ENCODE data around the gene PDZRN4.
"Not testable (repeated sequence)": the region's sequence is repeated elsewhere in the genome, so short reads cannot be mapped to it uniquely, and the experiment has no call there.

PDZRN4 gene

GRCh38 chr12:41587574-41587973 lies 399.5 kb downstream of the PDZRN4 start:
- no peak for DNase-seq

GRCh38 chr12:41589878-41590277 lies 401.8 kb downstream of the PDZRN4 start:
- DNase-seq, result no peak

- DNase-seq, result no peak
Measured at GRCh38 chr12:41596190-41596589, 408.1 kb downstream of the PDZRN4 start.

- DNase-seq, result no peak
Measured at GRCh38 chr12:41604830-41605229, 416.7 kb downstream of the PDZRN4 start.

- DNase-seq, result no peak
Measured at GRCh38 chr12:41605545-41606305, 417.6 kb downstream of the PDZRN4 start.

- no peak for DNase-seq
Measured at GRCh38 chr12:41606468-41607445, 418.6 kb downstream of the PDZRN4 start.

GRCh38 chr12:41612892-41613557 lies 424.9 kb downstream of the PDZRN4 start:
- no peak for DNase-seq

- not testable (repeated sequence) for DNase-seq
Measured at GRCh38 chr12:41615174-41615573, 427.1 kb downstream of the PDZRN4 start.

GRCh38 chr12:41619705-41620104 lies 431.6 kb downstream of the PDZRN4 start:
- no peak for DNase-seq

- no peak for DNase-seq
Measured at GRCh38 chr12:41621291-41621690, 433.2 kb downstream of the PDZRN4 start.

Data from stimulated activated CD4-positive, alpha-beta T cell treated with anti-CD3 and anti-CD28 coated beads, Interleukin-12 subunit alpha, Interleukin-12 subunit beta, amount 100 ng/mL, for 4 hours (primary cell).